Activated CD4-positive, alpha-beta T cell treated with anti-CD3 and anti-CD28 coated beads, Interleukin-2, amount 50 U/mL, for 24 hours (primary cell): ENCODE measurements around the gene LRP1.
A peak's percentile ranks its signal among the peaks of the same experiment; 100 is the strongest.

Experiments used
- DNase-seq, 2 donors: peaks; one replicate each; pipeline ENCODE4 v3.0.0-alpha.2; 2020; ENCODE audit warnings: low read depth in 1 of 2, low spot score in 1 of 2

The LRP1 gene

GRCh38 chr12:57220770-57221168 lies 92.5 kb downstream of the LRP1 start:
- no peak for DNase-seq

GRCh38 chr12:57221169-57221917 lies 93.1 kb downstream of the LRP1 start:
- DNase-seq = no peak

- no peak for DNase-seq
Measured at GRCh38 chr12:57222286-57223190, 94.3 kb downstream of the LRP1 start.

- DNase-seq = no peak
Measured at GRCh38 chr12:57223191-57224165, 95.2 kb downstream of the LRP1 start.

GRCh38 chr12:57224278-57224972 lies 96.1 kb downstream of the LRP1 start:
- no peak for DNase-seq

GRCh38 chr12:57224973-57225679 lies 96.8 kb downstream of the LRP1 start:
- no peak for DNase-seq

- no peak for DNase-seq
Measured at GRCh38 chr12:57225680-57226210, 97.5 kb downstream of the LRP1 start.

GRCh38 chr12:57226588-57227314 lies 98.5 kb downstream of the LRP1 start:
- DNase-seq = no peak

GRCh38 chr12:57227315-57228115 lies 99.2 kb downstream of the LRP1 start:
- DNase-seq = no peak

- no peak for DNase-seq
Measured at GRCh38 chr12:57229046-57229633, 100.9 kb downstream of the LRP1 start.

- peak; percentile 83 to 96 for DNase-seq
Measured at GRCh38 chr12:57229634-57230380, 101.5 kb downstream of the LRP1 start, which contains the start of gene SHMT2. SHMT2 (plus strand) TSS chr12:57229711; CDS start chr12:57229779, 68 bp downstream.

GRCh38 chr12:57230381-57231155 lies 102.3 kb downstream of the LRP1 start:
- no peak for DNase-seq

- no peak for DNase-seq
Measured at GRCh38 chr12:57231276-57232021, 103.2 kb downstream of the LRP1 start.

GRCh38 chr12:57232156-57232756 lies 104.0 kb downstream of the LRP1 start:
- no peak for DNase-seq
